ENCODE data around the gene PPP1R12A.
A peak's percentile ranks its signal among the peaks of the same experiment; 100 is the strongest.
"Not testable (repeated sequence)": the region's sequence is repeated elsewhere in the genome, so short reads cannot be mapped to it uniquely, and the experiment has no call there.

Gene PPP1R12A

DNA sequence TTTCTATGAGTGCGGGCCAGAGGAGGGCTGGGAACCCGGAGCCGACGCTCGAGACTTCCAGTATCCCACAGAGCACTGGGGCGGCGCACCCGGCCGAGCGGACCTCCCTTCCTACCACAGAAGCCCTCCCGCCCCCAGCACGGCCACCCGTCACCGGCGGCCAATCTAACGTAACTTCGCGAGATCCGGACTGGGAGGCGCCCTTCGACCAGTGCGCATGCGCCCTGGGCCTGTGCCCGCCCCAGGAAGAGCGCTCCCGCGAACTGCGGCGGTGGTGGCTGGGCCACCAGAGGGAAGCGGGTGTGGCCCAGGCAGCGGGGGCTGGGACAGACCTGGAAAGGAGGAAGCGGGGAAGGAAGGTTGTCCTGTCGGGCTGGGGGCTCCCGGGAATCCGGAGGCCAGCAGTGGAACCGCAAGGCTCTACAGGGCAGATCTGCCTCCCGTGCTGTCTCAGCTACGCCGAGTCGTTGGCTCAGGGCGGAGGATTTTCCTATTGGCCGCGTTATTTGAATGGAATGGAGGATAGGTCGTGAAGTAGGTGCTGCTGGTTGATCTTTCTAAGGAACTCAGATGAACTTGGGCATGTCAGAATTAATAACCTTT lies at the start of gene PPP1R12A:
PPP1R12A (minus strand) TSS at position 77 of the 603 bp plus-strand sequence. CDS start 166 bp downstream, outside the sequence.
- DNase-seq (ENCODE audit: low read depth in 4 of 4, low spot score in 1 of 4) = peak; percentile 80 to 92 (median 88)

- DNase-seq (ENCODE audit: low read depth in 4 of 4, low spot score in 1 of 4) = no peak
Measured at GRCh38 chr12:79983986-79984620, 49.2 kb upstream of the PPP1R12A start.

GRCh38 chr12:79983492-79983891 lies 48.6 kb upstream of the PPP1R12A start:
- DNase-seq (ENCODE audit: low read depth in 4 of 4, low spot score in 1 of 4) = no peak

DNA sequence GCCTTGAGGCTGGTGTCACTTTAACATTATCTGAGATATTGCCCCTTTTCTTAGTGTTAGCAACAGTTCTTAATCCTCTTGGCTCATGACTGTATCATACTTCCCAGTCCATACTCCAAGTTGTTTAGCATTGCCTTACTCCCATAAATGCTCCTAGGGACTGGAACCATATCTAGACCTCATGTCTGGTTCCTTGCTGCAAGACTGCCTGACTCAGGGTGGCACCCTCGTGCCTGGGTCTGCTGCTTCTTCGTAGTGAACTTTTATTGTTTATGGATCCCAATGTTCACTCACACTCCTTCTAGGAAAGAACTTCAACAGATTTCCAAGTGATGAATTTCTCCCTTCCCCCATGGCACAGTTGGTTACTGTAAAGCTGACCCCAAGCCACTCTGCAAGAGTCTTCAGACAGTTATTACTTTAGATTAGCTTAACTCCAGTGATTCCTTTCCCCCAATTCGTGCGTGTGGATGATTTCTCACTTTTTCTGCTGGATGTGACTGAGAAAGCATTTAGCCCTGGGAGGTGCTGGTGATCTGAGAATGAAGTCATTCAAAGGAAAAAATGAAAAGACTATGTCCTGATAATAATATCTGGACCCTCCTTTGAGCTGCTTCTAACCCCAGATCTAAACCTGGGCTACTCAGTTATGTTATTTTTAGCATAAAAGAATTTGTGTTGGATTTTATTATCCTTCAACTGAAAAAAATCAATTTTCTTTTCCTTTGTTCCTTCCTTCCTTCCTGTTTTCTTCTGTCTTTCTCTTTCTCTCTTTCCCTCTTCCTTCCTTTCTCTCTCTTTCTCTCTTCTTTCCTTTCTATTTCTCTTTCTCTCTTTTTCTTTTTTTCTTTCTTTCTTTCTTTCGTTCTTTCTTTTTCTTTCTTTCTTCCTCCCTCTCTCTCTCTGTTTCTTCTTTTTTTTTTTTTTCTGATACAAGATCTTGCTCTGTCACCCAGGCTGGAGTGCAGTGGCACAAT lies 47.5 kb upstream of the PPP1R12A start:
- DNase-seq (ENCODE audit: low read depth in 4 of 4, low spot score in 1 of 4) = no peak

DNA sequence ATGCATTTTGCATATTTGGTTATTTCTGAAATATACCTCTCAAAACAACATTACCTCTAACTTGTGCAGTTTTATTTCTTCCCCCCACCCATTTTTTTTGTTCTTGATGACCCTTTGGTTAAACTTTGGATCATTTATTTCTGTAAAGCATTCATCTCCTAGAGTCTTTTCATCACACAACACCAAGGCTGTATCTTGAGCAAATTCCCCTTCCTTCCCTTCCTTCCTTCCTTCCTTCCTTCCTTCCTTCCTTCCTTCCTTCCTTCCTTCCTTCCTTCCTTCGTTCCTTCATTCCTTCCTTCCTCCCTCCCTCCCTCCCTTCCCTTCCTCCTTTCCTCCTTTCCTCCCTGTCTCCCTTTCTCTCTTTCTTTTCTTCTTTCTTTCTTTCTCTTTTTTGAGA lies 43.8 kb upstream of the PPP1R12A start:
- no peak for DNase-seq (ENCODE audit: low read depth in 4 of 4, low spot score in 1 of 4)

DNA sequence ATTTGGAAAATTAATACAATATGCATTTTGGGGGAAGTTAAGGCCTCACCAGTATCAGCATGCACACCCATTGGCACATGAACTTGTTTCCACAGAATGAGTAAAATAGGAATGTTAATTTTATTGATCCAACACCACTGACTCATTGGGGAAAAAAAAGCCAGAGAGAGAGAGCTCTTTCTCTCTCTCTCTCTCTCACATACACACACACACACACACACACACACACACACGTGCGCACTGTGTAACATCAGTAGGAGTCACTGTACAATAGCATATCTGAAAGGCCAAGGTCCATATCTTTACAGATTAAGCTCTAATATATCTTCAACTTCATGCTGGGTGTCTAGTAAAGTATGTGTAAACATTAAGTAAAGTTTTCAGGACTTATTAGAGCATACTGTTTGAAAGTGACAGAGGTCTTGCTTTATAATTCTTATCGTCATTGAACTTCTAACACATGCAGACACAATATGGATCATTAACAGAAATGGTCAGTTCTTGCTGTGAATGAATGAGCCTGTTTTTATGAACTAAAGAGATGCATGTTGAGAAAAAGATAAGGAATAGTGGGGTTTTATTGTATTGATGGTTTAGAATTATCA lies 43.1 kb upstream of the PPP1R12A start:
- DNase-seq (ENCODE audit: low read depth in 4 of 4, low spot score in 1 of 4) = not testable (repeated sequence)

GRCh38 chr12:79975143-79975542 lies 40.2 kb upstream of the PPP1R12A start:
- DNase-seq (ENCODE audit: low read depth in 4 of 4, low spot score in 1 of 4) = no peak

DNA sequence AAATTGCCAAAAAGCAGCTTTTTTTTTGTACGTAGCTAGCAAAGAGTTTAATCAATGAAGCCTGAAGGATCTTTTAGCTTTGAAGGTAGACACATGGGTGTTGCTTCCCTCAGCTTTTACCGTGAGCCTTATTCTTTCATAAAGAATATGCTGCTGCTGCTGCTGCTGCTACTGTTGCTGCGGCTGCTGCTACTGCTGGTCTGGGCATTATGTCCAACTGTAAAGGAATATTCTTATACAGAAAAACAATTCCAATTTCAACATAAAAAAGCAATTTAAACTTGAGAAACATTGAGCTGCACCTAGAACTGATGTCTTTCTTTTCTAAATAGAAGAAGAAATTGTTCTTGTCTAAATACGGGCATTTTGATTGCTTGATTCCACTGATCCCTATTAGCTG lies 38.9 kb upstream of the PPP1R12A start:
- DNase-seq (ENCODE audit: low read depth in 4 of 4, low spot score in 1 of 4) = no peak

DNA sequence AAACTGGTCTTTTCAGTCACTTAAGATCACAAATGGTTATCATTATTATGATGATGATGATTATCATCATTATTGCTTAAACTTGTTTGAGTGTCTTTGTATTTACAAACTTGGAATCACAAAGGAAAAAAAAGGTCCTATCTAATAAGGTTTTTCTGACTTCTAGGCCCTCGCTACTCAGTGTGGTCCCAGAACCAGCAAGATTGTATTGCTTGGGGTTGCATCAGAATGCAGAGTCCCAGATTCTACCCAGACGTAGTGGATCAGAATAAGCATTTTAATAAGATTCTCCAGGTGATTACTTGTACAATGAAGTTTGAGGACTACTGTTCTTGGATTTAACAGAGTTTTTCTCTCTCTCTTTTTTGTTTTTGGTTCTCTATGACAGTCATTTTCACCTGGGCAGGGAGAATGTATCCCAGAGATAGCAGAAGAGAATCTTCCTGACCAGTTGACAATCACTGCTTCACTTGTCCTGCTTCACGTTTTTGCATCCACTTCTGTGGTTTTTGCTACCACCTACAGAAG lies 29.3 kb upstream of the PPP1R12A start:
- DNase-seq (ENCODE audit: low read depth in 4 of 4, low spot score in 1 of 4) = no peak

- no peak for DNase-seq (ENCODE audit: low read depth in 4 of 4, low spot score in 1 of 4)
Measured at GRCh38 chr12:79961411-79961810, 26.5 kb upstream of the PPP1R12A start.

- DNase-seq (ENCODE audit: low read depth in 4 of 4, low spot score in 1 of 4) = no peak
Measured at GRCh38 chr12:79959484-79959883, 24.6 kb upstream of the PPP1R12A start.

- DNase-seq (ENCODE audit: low read depth in 4 of 4, low spot score in 1 of 4) = no peak
Measured at GRCh38 chr12:79956896-79957295, 22.0 kb upstream of the PPP1R12A start.

DNA sequence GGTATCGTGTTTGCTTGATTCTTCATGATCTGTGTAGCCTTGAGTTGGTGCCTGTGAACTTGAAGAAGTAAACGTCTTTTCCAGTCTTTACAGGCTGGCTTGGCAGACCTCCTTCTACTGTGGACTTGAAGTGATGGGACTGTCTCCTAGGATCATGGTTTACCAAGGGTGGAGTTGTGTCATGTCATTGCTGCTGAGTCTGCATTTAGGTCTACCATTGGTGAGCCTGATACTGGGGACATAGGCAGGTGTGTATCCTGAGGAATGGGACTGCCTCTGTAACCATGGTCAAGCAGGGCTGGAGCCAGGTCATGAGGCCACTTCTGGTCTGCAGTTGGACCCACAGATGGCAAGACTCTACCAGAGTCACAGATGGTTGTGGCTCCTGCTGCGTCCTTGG lies 20.7 kb upstream of the PPP1R12A start:
- DNase-seq (ENCODE audit: low read depth in 4 of 4, low spot score in 1 of 4) = no peak

- no peak for DNase-seq (ENCODE audit: low read depth in 4 of 4, low spot score in 1 of 4)
Measured at GRCh38 chr12:79954037-79954610, 19.2 kb upstream of the PPP1R12A start.

DNA sequence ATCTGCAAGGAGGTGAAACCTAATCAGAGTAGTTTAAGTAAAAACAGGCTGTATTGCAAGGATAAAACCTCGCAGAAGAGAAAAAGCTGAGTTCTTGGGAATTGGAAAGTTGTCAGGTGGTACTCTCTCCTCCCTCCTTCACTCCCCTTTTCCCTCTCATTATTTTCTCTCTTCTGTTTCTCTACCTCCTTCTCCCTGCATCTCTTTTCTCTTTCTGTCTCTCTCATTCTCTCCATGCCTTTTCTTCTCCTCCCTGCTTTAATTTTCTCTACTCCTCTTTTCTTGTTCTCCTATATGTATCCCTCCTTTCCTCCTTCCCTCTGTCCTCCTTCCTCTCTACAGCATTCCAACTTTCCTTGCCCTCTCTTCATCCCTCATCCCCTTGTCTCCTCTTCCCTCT lies 14.2 kb upstream of the PPP1R12A start:
- no peak for DNase-seq (ENCODE audit: low read depth in 4 of 4, low spot score in 1 of 4)

- DNase-seq (ENCODE audit: low read depth in 4 of 4, low spot score in 1 of 4) = no peak
Measured at GRCh38 chr12:79945433-79945832, 10.5 kb upstream of the PPP1R12A start.

- DNase-seq (ENCODE audit: low read depth in 4 of 4, low spot score in 1 of 4) = no peak
Measured at GRCh38 chr12:79944565-79944964, 9.7 kb upstream of the PPP1R12A start.

GRCh38 chr12:79942846-79943245 lies 7.9 kb upstream of the PPP1R12A start:
- not testable (repeated sequence) for DNase-seq (ENCODE audit: low read depth in 4 of 4, low spot score in 1 of 4)

DNA sequence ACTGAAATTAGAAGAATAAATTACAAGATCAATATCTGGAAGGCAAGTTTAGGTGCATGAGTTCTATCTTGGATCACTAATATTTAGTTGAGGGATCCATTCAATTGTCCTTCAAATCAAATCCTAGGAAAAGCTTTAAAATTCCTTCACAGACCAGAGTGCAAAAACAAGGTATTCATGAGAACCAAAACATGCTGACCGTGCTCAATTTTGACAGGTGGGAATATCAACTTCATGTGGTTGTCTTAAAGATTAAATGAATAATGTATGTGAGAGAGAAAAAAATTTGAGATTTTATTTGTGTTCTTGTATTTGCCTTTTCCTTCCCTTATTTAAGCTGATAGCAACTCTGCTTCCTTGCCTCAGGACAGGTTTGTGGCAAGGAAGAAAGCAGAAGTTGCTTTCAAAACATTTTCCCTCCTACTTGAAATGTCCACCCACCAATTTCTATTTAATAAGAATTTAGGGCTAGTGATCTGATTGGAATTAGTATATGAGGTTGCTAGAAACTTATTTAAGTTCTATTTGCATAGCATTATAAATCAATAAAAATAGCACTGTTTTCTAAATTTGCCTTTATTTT lies 4.9 kb upstream of the PPP1R12A start:
- DNase-seq (ENCODE audit: low read depth in 4 of 4, low spot score in 1 of 4) = no peak

- DNase-seq (ENCODE audit: low read depth in 4 of 4, low spot score in 1 of 4) = no peak
Measured at GRCh38 chr12:79938843-79939242, 3.9 kb upstream of the PPP1R12A start.
